ENCODE results near the gene TLR8. TPM values are rescaled to one million over a fixed set of nuclear protein-coding genes. Genes with fewer than 3 reads are reported as not detected.

Gene TLR8
- total and polyA plus RNA-seq, 2 of the 13 experiments (the other 11 are each of a cell fraction or from before 2014, with no cell fraction given), result not detected

DNA sequence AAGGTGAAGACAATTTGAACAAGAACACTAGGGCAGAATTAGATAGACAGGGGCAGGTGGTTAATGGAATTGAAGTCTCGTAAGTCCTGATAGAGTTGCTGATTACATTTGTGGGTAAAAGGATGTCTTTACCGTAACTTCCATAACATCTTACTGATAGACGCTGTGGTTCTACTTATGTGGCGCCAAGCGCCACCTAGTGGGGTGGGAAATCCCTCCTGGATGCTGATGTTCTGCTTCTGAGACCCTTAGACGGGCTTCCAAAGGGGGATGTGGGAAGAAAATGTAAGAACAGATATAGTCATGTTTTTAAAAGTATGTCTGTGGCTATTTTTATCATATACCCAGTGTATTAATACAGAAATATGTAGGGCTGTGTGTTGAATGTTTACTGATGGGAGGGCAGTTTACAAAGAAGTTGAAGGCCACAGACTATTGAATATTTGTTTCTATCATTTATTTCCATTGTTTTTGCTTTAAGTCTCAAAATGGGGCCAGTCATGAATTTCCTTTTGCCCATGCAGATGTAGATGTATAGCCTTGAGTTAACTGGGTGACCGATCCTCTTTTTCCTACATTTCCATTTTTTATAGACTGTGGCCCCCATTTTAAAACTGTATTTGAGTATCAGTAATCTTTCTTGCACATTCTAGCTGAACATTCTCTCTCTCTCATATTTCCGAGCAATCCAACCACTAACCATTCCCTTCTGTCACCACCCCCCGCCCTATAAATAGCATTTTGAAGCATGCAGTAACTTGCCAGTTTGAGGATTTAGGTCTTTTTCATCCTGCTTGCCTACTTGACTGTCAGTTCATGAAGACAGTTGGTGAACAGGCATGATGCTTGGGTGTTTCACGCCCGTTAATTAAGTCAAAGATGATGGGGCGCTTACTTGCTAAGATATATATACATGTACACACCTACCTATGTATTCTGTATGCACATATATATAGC lies 12.1 kb upstream of the TLR8 start:
- DNase-seq (ENCODE audit: low spot score), result peak; percentile 28
- no peaks in the 10 kb centered on the region for H3K79me2 ChIP-seq (ENCODE audit: insufficient read depth, low read length)
- H3K27ac ChIP-seq (ENCODE audit: extremely low read length, insufficient read depth, low read length), result no peak overlapping the region
- no peak overlapping the region for H3K9ac ChIP-seq (ENCODE audit: insufficient read depth, low read depth, low read length)
- ATAC-seq, result peak; percentile 64; the same call in 2 of the 3 replicates
- no peaks in the 10 kb centered on the region for H3K36me3 ChIP-seq (replicated peaks in 1 of 2; ENCODE audit: control insufficient read depth in 1 of 2, insufficient read depth in 2 of 2, low read length in 2 of 2)
- BruUV-seq (replicated peaks), result no TSS peak
- H2AFZ ChIP-seq (ENCODE audit: low read length), result no peak overlapping the region
- 18% methylated on average over 10 of the region's 12 CpGs for WGBS (ENCODE audit: low lambda C conversion rate)
- ChIA-PET CTCF (ENCODE audit: low intra/inter-chr PET ratio, low total read pairs) (interaction anchor here (1.6 to 4.6 kb wide), 2 partner anchors 77 to 80 kb away, joined by 6 to 58 read pairs; no protein-coding TSS in a partner anchor), POLR2A (no interaction called here)
- FAIRE-seq, result peak; percentile 82
- intact Hi-C loops (cut with micrococcal nuclease; ENCODE audit: unreplicated experiment), result loop anchor here (1.0 kb wide), 1 partner anchor 80 kb away; no protein-coding TSS in a partner anchor
- no peak overlapping the region for H3K4me3 ChIP-seq (replicated peaks in 1 of 3; ENCODE audit: insufficient read depth in 1 of 3, low read depth in 2 of 3, low read length in 3 of 3)
- H3K9me3 ChIP-seq (ENCODE audit: low read length), result no peaks in the 10 kb centered on the region
- no peaks in the 10 kb centered on the region for H3K27me3 ChIP-seq (ENCODE audit: control insufficient read depth in 1 of 2, insufficient read depth in 2 of 2, low read length in 2 of 2)
- H3K4me1 ChIP-seq (ENCODE audit: insufficient read depth, low read length), result no peaks in the 10 kb centered on the region
- H3K4me2 ChIP-seq (ENCODE audit: low read depth, low read length), result no peak overlapping the region
- in situ Hi-C loops (cut with HindIII; ENCODE audit: extremely low pct_ligation_motif_present, low pct_unique_long_range_greater_than_20kb), result loop anchor here (5.0 kb wide), 1 partner anchor 72 kb away; no protein-coding TSS in a partner anchor
- no peaks in the 10 kb centered on the region for H4K20me1 ChIP-seq (ENCODE audit: insufficient read depth, low read length)
- TF ChIP-seq, protein P1, sequence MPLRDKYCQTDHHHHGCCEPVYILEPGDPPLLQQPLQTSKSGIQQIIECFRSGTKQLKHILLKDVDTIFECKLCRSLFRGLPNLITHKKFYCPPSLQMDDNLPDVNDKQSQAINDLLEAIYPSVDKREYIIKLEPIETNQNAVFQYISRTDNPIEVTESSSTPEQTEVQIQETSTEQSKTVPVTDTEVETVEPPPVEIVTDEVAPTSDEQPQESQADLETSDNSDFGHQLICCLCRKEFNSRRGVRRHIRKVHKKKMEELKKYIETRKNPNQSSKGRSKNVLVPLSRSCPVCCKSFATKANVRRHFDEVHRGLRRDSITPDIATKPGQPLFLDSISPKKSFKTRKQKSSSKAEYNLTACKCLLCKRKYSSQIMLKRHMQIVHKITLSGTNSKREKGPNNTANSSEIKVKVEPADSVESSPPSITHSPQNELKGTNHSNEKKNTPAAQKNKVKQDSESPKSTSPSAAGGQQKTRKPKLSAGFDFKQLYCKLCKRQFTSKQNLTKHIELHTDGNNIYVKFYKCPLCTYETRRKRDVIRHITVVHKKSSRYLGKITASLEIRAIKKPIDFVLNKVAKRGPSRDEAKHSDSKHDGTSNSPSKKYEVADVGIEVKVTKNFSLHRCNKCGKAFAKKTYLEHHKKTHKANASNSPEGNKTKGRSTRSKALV (CRISPR knock-in tag; IDR thresholded peaks at IDR 0.05), result no peak
- TF ChIP-seq ZNF790 (CRISPR knock-in tag; IDR thresholded peaks at IDR 0.05; ENCODE audit: borderline replicate concordance), result no peak
- TF ChIP-seq ZNF891 (CRISPR knock-in tag; IDR thresholded peaks at IDR 0.05), result no peak
- TF ChIP-seq ZNF251 (CRISPR knock-in tag; IDR thresholded peaks at IDR 0.05), result no peak
- TF ChIP-seq ZNF766 (CRISPR knock-in tag; IDR thresholded peaks at IDR 0.05; ENCODE audit: borderline replicate concordance), result no peak
- TF ChIP-seq, protein P2, sequence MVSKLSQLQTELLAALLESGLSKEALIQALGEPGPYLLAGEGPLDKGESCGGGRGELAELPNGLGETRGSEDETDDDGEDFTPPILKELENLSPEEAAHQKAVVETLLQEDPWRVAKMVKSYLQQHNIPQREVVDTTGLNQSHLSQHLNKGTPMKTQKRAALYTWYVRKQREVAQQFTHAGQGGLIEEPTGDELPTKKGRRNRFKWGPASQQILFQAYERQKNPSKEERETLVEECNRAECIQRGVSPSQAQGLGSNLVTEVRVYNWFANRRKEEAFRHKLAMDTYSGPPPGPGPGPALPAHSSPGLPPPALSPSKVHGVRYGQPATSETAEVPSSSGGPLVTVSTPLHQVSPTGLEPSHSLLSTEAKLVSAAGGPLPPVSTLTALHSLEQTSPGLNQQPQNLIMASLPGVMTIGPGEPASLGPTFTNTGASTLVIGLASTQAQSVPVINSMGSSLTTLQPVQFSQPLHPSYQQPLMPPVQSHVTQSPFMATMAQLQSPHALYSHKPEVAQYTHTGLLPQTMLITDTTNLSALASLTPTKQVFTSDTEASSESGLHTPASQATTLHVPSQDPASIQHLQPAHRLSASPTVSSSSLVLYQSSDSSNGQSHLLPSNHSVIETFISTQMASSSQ (IDR thresholded peaks at IDR 0.05; ENCODE audit: low read depth), result no peak
- TF ChIP-seq, protein P2 (CRISPR knock-in tag; IDR thresholded peaks at IDR 0.05; ENCODE audit: borderline replicate concordance), result no peak
- TF ChIP-seq, protein P3, sequence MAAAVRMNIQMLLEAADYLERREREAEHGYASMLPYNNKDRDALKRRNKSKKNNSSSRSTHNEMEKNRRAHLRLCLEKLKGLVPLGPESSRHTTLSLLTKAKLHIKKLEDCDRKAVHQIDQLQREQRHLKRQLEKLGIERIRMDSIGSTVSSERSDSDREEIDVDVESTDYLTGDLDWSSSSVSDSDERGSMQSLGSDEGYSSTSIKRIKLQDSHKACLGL (CRISPR knock-in tag; IDR thresholded peaks at IDR 0.05), result no peak
- TF ChIP-seq ZFP36L2 (CRISPR knock-in tag; IDR thresholded peaks at IDR 0.05), result no peak
- TF ChIP-seq, protein P4, sequence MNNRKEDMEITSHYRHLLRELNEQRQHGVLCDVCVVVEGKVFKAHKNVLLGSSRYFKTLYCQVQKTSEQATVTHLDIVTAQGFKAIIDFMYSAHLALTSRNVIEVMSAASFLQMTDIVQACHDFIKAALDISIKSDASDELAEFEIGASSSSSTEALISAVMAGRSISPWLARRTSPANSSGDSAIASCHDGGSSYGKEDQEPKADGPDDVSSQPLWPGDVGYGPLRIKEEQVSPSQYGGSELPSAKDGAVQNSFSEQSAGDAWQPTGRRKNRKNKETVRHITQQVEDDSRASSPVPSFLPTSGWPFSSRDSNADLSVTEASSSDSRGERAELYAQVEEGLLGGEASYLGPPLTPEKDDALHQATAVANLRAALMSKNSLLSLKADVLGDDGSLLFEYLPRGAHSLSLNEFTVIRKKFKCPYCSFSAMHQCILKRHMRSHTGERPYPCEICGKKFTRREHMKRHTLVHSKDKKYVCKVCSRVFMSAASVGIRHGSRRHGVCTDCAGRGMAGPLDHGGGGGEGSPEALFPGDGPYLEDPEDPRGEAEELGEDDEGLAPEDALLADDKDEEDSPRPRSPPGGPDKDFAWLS (CRISPR knock-in tag; IDR thresholded peaks at IDR 0.05; ENCODE audit: borderline replicate concordance), result no peak
- TF ChIP-seq U2AF2 (IDR thresholded peaks at IDR 0.05; ENCODE audit: low read depth, low read length), result no peak
- no peak for TF ChIP-seq TARDBP (CRISPR knock-in tag; IDR thresholded peaks at IDR 0.05)

All from HepG2 (cell line).